GM12872 (cell line): ENCODE results near the gene ACOX3.

Experiments
- CTCF ChIP-seq: IDR thresholded peaks from 3 replicates; pipeline ENCODE4 v1.5.1; 2011; ENCODE audit warnings: low read depth, mild to moderate bottlenecking, low read length, moderate library complexity; ENCODE audit not compliant: insufficient read depth

The ACOX3 gene

GRCh38 chr4:8383016-8383415 is 57.5 kb downstream of the ACOX3 start:
- no peak for TF ChIP-seq CTCF

- no peak for TF ChIP-seq CTCF
These were observed 58.5 kb downstream of the ACOX3 start for GRCh38 chr4:8381814-8382581.

- TF ChIP-seq CTCF = no peak
These were observed 59.8 kb downstream of the ACOX3 start for GRCh38 chr4:8380511-8381415.

GRCh38 chr4:8379771-8380170 is 60.8 kb downstream of the ACOX3 start:
- no peak for TF ChIP-seq CTCF

GRCh38 chr4:8379281-8379680 is 61.2 kb downstream of the ACOX3 start:
- no peak for TF ChIP-seq CTCF

- TF ChIP-seq CTCF = no peak
These were observed 61.7 kb downstream of the ACOX3 start for GRCh38 chr4:8378776-8379175.

- no peak for TF ChIP-seq CTCF
These were observed 62.3 kb downstream of the ACOX3 start for GRCh38 chr4:8378101-8378724.
